GM21447 (cell line): ENCODE results near the gene SPATS2.
"Not testable (repeated sequence)": the region's sequence is repeated elsewhere in the genome, so short reads cannot be mapped to it uniquely, and the experiment has no call there.

Source experiments
- ATAC-seq: cut with Tn5 transposase; IDR thresholded peaks from one replicate; pipeline ENCODE4 v1.9.1; 2021; ENCODE audit not compliant: unreplicated experiment

SPATS2 gene

GRCh38 chr12:49507139-49507538, 139.9 kb downstream of the SPATS2 start:
- ATAC-seq = no peak

DNA sequence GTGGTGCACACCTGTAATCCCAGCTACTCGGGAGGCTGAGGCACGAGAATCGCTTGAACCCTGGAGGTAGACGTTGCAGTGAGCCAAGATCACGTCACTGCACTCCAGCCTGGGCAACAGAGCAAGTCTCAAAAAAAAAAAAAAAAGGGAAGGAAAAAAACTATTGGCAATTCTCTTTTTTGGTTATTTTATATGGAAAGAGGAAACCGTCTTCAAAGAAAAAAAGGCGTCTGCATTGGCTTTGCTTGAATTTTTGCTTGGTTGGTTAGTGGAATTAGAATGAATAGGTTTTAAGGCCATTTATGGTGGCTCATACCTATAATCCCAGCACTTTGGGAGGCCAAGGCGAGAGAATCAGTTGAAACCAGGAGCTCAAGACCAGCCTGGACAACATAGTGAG, 142.4 kb downstream of the SPATS2 start:
- ATAC-seq = not testable (repeated sequence)

DNA sequence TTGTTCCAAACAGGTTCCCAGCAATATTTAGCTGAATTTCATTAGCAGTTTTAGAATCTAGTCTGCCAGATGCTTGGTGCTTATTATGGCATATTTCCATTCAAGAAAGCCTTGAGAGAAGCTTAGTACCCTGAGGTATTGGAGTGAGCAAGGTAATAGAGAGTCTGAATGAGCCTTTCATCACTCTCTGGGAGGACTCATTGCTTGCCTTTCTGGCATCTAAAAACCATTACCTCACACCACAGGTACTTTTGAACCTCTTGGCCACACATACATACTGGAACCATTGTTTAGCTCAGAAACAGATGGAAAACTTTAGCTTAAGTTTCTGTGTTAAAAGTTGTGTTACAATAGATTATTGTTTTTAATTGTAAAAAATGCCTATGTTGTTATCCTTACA, 144.1 kb downstream of the SPATS2 start:
- no peak for ATAC-seq

GRCh38 chr12:49512546-49512945, 145.3 kb downstream of the SPATS2 start:
- no peak for ATAC-seq

DNA sequence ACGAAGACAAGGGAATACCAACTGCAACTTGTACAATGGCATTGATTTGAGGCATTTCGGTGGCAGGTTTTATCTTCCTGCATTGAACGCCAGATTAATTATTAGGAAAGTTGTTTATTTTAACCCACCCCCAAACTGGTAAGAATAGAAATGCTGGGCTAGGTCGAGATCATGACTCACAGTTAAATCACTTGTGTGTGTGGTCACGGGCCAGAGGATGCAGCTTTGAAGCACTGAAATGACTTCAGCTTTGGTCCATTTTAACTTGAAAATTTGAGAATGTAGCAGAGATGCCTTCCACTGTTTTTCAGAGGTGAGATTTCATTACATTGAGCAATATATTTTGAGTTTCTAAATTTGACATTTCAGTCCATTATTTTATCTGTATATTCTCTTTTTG, 148.0 kb downstream of the SPATS2 start:
- no peak for ATAC-seq

GRCh38 chr12:49518914-49519573, 151.8 kb downstream of the SPATS2 start:
- no peak for ATAC-seq

DNA sequence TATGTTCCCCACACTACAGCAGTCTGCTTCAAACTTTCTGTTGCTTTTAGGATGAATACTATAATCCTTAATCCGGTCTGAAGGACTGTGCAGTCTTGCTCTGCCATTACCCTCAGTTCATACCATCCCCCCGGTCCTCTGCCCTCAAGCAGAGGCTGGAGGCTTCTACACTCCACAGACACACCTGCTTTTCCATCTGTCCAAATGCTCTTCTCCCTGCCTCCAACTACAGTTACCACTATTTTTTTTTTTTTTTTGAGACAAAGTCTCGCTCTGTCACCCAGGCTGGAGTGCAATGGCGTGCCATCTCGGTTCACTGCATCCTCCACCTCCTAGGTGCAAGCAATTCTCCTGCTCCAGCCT, 152.3 kb downstream of the SPATS2 start:
- ATAC-seq = no peak

DNA sequence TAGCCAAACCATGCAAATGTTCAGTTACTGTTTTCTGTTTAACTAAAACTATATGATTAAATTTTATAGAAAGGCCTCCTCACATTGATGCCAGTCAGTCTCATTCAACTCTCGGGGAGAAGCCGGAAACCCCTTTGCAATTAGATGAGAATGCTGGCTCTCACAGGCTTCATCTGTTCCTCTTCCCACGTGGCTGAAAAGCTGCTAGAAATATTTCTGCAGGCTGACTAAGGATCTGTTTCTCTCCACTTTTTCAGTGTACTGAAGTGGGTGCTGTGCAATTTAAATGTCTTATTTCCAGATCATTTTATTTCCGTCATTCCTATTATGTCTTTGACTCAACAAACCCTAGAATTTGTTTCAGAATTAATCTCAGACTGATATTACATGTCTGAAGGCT, 154.1 kb downstream of the SPATS2 start:
- no peak for ATAC-seq

DNA sequence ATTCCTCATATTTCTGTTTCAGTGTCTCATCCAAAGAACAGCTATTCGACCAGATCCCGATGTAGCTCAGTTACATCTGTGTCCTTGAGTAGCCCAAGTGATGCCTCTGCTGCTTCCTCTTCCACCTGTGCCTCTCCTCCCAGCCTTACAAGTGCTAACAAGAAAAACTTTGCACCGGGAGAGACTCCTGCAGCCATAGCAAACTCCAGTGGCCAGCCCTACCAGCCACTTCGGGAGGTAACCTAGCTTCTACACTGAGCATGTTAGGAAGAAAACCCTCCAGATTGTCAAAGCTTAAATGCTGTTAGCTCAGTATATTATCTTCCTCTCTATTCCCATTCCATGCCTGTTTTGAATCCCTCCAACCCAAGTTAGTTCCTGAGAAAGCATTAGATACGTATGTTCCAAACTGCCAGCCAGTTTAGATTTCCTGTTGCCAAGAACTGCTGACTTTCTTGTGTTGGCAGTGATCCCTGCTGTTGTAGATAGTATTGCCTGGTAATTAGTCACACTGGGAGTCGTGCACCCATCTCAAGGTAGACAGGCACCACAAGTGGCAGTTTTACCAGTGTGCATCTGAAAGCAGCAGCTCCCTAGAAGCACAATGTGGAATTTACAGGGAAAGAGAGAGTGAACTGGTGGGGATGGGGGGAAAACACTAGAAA, 157.5 kb downstream of the SPATS2 start:
- no peak for ATAC-seq

DNA sequence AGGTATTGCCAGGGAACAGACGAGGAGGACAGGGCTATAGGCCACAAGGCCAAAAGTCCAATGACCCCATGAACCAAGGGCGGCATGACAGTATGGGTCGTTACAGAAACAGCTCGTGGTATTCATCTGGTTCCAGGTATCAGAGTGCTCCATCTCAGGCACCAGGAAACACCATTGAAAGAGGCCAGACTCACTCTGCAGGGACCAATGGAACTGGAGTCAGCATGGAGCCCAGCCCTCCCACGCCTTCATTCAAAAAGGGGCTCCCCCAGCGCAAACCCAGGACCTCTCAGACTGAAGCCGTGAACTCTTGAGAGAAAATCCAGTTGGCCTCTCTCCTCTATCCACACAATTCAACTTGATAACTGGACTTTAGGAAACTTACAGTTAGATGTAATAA, 158.7 kb downstream of the SPATS2 start:
- ATAC-seq = no peak

- ATAC-seq = no peak
Measured at GRCh38 chr12:49527361-49528130, 160.3 kb downstream of the SPATS2 start.

DNA sequence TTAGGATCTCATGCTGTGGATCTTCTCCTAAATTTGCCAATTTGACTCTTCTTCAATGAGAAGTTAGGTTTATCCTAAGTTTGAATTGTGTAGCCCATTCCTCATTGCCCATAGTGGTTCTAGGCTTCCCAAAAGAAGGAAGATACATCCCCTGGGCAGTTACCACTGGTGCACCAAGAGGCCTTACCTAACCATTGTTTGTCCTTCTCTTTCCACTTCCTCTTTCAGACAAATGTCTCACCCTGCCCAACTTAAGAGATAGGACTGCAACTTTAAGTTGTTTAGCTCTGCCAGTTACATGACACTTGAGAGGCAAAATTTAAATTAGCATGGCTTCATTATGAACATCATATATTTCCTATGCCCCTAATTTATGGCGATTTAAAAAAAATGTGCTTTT, 162.2 kb downstream of the SPATS2 start:
- no peak for ATAC-seq

GRCh38 chr12:49531745-49532144, 164.5 kb downstream of the SPATS2 start:
- no peak for ATAC-seq

DNA sequence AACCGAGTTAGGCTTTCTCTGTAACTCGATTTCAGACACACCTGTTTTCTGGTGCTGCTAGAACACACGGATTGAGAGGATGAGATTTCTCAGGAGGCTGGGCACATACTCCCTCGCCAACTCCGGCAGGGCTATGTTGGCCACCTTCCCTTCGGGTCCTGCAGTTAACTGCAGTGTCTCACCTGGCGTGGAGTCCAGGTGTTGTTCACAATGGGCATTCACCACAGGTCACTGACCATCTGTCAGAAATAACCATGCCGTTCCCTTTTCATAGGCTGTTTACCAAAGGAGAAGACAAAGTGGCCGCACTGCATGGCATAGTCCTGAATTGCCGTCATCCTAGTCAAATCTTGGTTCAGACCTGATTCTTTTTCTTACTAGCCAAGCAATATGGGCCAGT, 166.1 kb downstream of the SPATS2 start:
- ATAC-seq = no peak

- ATAC-seq = not testable (repeated sequence)
Measured at GRCh38 chr12:49534122-49534521, 166.9 kb downstream of the SPATS2 start.

DNA sequence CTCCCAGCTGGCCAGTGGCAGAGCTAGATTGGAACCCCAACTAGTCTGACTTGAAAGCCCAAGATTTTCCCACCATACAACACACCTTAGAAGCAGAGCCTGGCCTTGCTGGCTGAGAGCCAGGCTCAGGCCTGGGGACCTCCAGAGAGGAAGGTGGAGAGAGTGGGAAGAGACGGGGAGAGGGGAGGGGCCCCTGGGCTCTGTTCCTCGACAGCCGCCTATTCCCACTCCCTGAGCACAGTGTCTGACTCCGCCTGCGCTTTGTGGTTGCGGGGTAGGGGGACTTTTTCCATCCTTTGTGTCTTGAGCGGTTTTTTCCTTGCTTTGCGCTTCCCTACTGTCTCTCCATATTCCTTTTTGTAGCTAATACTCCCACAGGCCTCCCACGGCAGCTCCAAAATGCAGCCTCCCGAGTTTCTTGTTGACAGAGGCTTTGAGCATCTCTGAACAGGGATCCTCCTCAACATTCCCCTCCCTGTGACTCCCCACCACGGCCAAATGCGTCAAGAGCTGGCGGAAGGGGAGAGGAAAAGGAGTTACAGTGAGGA, 167.5 kb downstream of the SPATS2 start:
- ATAC-seq = no peak

GRCh38 chr12:49535921-49536525, 168.8 kb downstream of the SPATS2 start:
- ATAC-seq = no peak

DNA sequence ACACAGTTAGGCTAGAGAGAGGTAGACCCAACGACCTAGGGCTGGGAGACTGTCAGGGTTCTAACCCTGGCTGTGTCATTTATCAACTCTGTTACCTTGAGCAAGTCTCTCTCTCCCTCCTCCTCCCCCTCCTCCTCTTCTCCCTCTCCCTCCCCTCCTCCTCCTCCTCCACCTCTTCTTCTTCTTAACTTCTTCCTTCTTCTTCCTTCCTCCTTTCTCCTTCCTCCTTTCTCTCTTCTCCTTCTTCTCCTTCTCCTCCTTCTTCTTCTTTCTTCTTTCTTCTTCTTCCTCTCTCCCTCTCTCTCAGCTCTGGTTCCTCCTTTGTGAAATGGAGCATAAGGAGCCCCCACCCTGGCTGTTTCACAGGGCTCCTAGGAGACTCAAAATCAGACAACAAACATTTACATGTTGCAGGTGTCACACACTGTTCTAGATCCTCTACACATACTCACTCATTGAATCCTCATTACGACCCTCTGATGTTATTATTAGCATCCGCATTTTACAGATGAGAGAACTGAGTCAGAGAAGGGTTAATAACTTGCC, 169.3 kb downstream of the SPATS2 start:
- ATAC-seq = no peak

GRCh38 chr12:49537231-49537751, 170.0 kb downstream of the SPATS2 start:
- no peak for ATAC-seq

DNA sequence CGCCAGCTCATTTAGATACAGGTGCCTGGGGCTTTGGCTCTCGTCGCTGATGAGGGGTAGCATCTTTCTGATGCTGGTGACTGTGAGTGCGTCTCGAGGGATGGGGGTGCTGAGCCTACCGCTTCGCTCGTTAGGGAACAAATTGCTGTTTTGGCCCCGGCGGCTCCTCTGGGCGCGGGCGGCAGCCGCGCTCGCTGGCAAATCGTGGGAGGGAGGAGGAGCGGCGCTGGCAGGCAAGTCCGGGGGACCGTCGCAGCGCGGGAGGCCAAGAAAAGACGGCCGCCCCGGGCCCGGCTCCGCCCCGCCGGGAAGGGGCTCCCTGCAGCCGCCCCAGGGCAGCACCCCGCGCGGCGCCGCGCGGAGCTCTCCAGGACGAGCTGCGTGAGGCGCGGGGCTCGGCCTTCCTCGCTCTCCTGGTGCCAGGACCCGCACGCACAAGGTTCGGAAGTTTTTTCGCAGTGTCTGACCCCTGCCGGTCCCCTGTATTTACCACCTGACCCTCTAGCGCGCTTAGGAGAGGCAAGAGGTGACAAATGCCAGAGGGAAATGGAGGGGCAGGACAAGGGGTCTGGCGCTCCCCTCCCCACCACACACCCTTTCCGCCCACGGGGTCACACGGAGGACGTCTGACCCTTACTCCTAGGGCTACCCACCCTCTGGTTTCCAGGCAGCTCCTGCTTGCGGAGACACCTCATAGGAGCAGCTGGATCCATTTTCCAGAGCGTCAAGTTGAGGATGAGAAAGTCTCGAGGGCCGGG, 170.7 kb downstream of the SPATS2 start:
- ATAC-seq = no peak
